H1 (cell line): ENCODE measurements around the gene TCF7.

ENCODE experiments used
- BRCA1 ChIP-seq: IDR thresholded peaks from 2 replicates; pipeline ENCODE4 v1.6.1; 2012; ENCODE audit warnings: low read depth, low read length, improper control_type of control experiment
- EGR1 ChIP-seq: IDR thresholded peaks from 2 replicates; pipeline ENCODE4 v1.6.1; 2011; ENCODE audit warnings: low read depth, low read length, borderline replicate concordance
- EZH2 ChIP-seq: fragments of 200-600 bp; sonication (generic); IDR thresholded peaks from 2 replicates; pipeline ENCODE4 v1.7.1; 2012; ENCODE audit warnings: low read depth, mild to moderate bottlenecking, moderate library complexity, low read length, inconsistent platforms; ENCODE audit not compliant: severe bottlenecking
- POLR2AphosphoS5 ChIP-seq: IDR thresholded peaks from 2 replicates; pipeline ENCODE4 v1.6.1; 2011; ENCODE audit warnings: low read depth, low read length
- RAD21 ChIP-seq, 2 experiments: IDR thresholded peaks in 1 of 2; conservative IDR thresholded peaks in 1 of 2; 2 replicates each; pipeline ENCODE4 v1.6.1; 2011; ENCODE audit warnings: low read depth in 2 of 2, low read length in 2 of 2, improper control_type of control experiment in 1 of 2, inconsistent platforms in 1 of 2, mild to moderate bottlenecking in 1 of 2, moderate library complexity in 1 of 2
- RFX5 ChIP-seq: IDR thresholded peaks from 2 replicates; pipeline ENCODE4 v1.6.1; 2011; ENCODE audit warnings: low read depth, low read length, improper control_type of control experiment, borderline replicate concordance
- SIX5 ChIP-seq: IDR thresholded peaks from 2 replicates; pipeline ENCODE4 v1.6.1; 2011; ENCODE audit warnings: mild to moderate bottlenecking, low read depth, low read length
- SP1 ChIP-seq: IDR thresholded peaks from 2 replicates; pipeline ENCODE4 v1.6.1; 2011; ENCODE audit warnings: low read depth, low read length
- TF ChIP-seq, protein P1 (sequence below), 3 experiments: IDR thresholded peaks; 1 replicate in 2 of 3; 2 replicates in 1 of 3; pipeline versions ENCODE4 v1.5.1 to v1.6.1; 2011; ENCODE audit warnings: low read length in 3 of 3, mild to moderate bottlenecking in 3 of 3, inconsistent platforms in 2 of 3, low read depth in 1 of 3, moderate library complexity in 1 of 3; ENCODE audit not compliant: insufficient read depth in 1 of 3; ENCODE audit errors: control extremely low read depth in 1 of 3
- TF ChIP-seq, protein P2 (sequence below): IDR thresholded peaks from 2 replicates; pipeline ENCODE4 v1.6.1; 2012; ENCODE audit warnings: inconsistent platforms

DNA sequence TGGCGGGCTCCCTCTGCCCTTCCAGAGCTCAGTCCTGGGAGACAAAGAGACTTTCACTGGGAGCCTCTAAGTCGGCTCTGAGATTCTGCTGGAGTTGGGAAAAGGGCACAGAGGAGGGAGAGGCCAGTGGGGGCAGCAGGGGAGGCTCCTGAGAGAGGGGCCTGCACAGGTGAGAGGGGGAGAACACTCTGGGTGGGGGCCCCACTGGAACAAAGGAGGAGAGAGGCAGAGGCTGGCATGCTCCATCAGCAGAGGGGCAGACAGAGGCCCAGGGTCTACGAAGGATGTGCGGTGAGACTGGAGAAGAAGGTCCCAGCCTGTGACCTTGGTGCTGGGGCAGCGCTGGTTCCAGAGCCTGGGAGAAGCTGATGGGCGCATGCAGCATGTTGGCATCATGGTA lies 8.9 kb downstream of the TCF7 start:
- TF ChIP-seq, protein P1, sequence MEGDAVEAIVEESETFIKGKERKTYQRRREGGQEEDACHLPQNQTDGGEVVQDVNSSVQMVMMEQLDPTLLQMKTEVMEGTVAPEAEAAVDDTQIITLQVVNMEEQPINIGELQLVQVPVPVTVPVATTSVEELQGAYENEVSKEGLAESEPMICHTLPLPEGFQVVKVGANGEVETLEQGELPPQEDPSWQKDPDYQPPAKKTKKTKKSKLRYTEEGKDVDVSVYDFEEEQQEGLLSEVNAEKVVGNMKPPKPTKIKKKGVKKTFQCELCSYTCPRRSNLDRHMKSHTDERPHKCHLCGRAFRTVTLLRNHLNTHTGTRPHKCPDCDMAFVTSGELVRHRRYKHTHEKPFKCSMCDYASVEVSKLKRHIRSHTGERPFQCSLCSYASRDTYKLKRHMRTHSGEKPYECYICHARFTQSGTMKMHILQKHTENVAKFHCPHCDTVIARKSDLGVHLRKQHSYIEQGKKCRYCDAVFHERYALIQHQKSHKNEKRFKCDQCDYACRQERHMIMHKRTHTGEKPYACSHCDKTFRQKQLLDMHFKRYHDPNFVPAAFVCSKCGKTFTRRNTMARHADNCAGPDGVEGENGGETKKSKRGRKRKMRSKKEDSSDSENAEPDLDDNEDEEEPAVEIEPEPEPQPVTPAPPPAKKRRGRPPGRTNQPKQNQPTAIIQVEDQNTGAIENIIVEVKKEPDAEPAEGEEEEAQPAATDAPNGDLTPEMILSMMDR (IDR thresholded peaks at IDR 0.05; ENCODE audit: control extremely low read depth in 1 of 3, insufficient read depth in 1 of 3, low read depth in 1 of 3, low read length in 3 of 3), result no peak
- no peak for TF ChIP-seq SIX5
- TF ChIP-seq EZH2, result no peak
- TF ChIP-seq, protein P2, sequence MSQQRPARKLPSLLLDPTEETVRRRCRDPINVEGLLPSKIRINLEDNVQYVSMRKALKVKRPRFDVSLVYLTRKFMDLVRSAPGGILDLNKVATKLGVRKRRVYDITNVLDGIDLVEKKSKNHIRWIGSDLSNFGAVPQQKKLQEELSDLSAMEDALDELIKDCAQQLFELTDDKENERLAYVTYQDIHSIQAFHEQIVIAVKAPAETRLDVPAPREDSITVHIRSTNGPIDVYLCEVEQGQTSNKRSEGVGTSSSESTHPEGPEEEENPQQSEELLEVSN, result no peak
- TF ChIP-seq BRCA1, result no peak
- TF ChIP-seq RAD21 (IDR thresholded peaks at IDR 0.05 in 1 of 2, conservative IDR thresholded peaks at IDR 0.05 in 1 of 2; ENCODE audit: low read depth in 2 of 2, low read length in 2 of 2), result no peak
- TF ChIP-seq EGR1, result no peak
- no peak for TF ChIP-seq RFX5
- no peak for TF ChIP-seq POLR2AphosphoS5
- TF ChIP-seq SP1, result no peak
